ENCODE measurements around the gene SUPT7L. TPM values are rescaled to one million over a fixed set of nuclear protein-coding genes. Genes with fewer than 3 reads are reported as not detected.

The SUPT7L gene
- total and polyA plus RNA-seq, 7 donors, result 7.2 to 27.1 (median 19.7) TPM

- H3K9me3 ChIP-seq, result no peaks in the 10 kb centered on the region
- no peak for DNase-seq
- intact Hi-C loops (cut with DNase I), result no loop called here
- TF ChIP-seq, protein P1, sequence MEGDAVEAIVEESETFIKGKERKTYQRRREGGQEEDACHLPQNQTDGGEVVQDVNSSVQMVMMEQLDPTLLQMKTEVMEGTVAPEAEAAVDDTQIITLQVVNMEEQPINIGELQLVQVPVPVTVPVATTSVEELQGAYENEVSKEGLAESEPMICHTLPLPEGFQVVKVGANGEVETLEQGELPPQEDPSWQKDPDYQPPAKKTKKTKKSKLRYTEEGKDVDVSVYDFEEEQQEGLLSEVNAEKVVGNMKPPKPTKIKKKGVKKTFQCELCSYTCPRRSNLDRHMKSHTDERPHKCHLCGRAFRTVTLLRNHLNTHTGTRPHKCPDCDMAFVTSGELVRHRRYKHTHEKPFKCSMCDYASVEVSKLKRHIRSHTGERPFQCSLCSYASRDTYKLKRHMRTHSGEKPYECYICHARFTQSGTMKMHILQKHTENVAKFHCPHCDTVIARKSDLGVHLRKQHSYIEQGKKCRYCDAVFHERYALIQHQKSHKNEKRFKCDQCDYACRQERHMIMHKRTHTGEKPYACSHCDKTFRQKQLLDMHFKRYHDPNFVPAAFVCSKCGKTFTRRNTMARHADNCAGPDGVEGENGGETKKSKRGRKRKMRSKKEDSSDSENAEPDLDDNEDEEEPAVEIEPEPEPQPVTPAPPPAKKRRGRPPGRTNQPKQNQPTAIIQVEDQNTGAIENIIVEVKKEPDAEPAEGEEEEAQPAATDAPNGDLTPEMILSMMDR (IDR thresholded peaks at IDR 0.05), result no peak
- TF ChIP-seq EP300 (IDR thresholded peaks at IDR 0.05) (no peak), POLR2AphosphoS5 (IDR thresholded peaks at IDR 0.05) (no peak), POLR2A (IDR thresholded peaks at IDR 0.05) (no peak)
- H3K36me3 ChIP-seq, result peaks cover 12 to 50% (median 34%) of the 10 kb centered on the region in 4 donors
- H3K27ac ChIP-seq, result peak overlapping the region in 1 of 4 donors; percentile 91
- H3K4me3 ChIP-seq, result peak overlapping the region; percentile 74 to 82 (median 76)
- H3K27me3 ChIP-seq, result no peaks in the 10 kb centered on the region
- peaks cover 0 to 35% (median 29%) of the 10 kb centered on the region in 4 donors for H3K4me1 ChIP-seq
- WGBS, 2 donors, result 85 to 87% methylated on average over 16 of the region's 16 CpGs
Observed at GRCh38 chr2:27664622-27665363, 1.4 kb upstream of the SUPT7L start.

DNA sequence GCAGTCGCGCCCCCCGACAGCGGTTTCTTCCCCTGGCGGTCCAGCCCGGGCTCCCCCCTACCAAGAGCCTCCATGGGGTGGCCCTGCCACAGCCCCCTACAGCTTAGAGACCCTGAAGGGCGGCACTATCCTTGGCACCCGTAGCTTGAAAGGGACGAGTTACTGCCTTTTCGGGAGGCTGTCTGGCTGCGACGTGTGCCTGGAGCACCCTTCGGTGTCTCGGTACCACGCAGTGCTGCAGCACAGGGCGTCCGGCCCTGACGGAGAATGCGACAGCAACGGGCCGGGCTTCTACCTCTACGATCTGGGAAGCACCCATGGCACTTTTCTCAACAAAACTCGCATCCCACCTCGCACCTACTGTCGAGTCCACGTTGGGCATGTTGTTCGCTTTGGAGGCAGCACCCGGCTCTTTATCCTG is 750 bp upstream of the SUPT7L start:
- WGBS, 2 donors, result 3% methylated on average over 28 of the region's 28 CpGs
- H3K27ac ChIP-seq, result peak overlapping the region; percentile 87 to 92 (median 91)
- no peak for DNase-seq
- H3K4me1 ChIP-seq, result peaks cover 0 to 37% (median 29%) of the 10 kb centered on the region in 4 donors
- H3K9me3 ChIP-seq, result no peaks in the 10 kb centered on the region
- H3K27me3 ChIP-seq, result no peaks in the 10 kb centered on the region
- H3K36me3 ChIP-seq, result peaks cover 9 to 50% (median 33%) of the 10 kb centered on the region in 4 donors
- intact Hi-C loops (cut with DNase I), result no loop called here
- H3K4me3 ChIP-seq, result peak overlapping the region; percentile 74 to 82 (median 76)
- TF ChIP-seq POLR2AphosphoS5 (IDR thresholded peaks at IDR 0.05) (no peak), EP300 (IDR thresholded peaks at IDR 0.05) (no peak), POLR2A (IDR thresholded peaks at IDR 0.05) (no peak)
- TF ChIP-seq, protein P1 (IDR thresholded peaks at IDR 0.05), result no peak

DNA sequence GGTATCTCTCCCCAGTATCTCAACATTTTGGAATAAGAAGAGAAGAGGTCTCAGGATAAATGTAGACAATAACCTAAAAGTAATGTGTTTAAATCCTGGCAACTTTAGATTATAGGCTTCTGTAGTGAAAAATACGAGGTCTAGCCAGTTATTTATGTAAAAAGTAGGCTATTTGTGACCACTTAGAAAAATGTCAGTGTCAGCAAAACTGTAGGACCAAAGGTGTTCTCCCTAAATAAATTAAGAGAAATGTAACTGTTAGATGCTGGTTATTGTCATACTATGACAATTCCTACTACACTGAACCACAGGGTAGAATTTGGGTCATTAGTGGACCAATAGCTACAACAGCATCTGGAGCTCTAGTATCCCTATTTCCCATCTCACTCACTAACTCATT is 2.0 kb downstream of the SUPT7L start:
- 91% methylated on average over 1 of the region's 1 CpG for WGBS, 2 donors
- no peaks in the 10 kb centered on the region for H3K9me3 ChIP-seq
- peaks cover 9 to 50% (median 30%) of the 10 kb centered on the region in 4 donors for H3K36me3 ChIP-seq
- no peak for DNase-seq
- intact Hi-C loops (cut with DNase I), result no loop called here
- peaks cover 0 to 36% (median 29%) of the 10 kb centered on the region in 4 donors for H3K4me1 ChIP-seq
- TF ChIP-seq POLR2A (IDR thresholded peaks at IDR 0.05) (no peak), POLR2AphosphoS5 (IDR thresholded peaks at IDR 0.05) (no peak), EP300 (IDR thresholded peaks at IDR 0.05) (no peak)
- TF ChIP-seq, protein P1 (IDR thresholded peaks at IDR 0.05), result no peak
- H3K27me3 ChIP-seq, result no peaks in the 10 kb centered on the region
- H3K27ac ChIP-seq, result no peak overlapping the region
- H3K4me3 ChIP-seq, result no peak overlapping the region

GRCh38 chr2:27655155-27655951 is 8.1 kb downstream of the SUPT7L start:
- Histone ChIP-seq H3K36me3 (peaks cover 33 to 99% (median 57%) of the 10 kb centered on the region in 4 donors), H3K27ac (no peak overlapping the region)

More at GRCh38 chr2:27655155-27655951, 8.1 kb downstream of the SUPT7L start:
- intact Hi-C loops (cut with DNase I), result no loop called here
- Histone ChIP-seq H3K27me3 (no peaks in the 10 kb centered on the region), H3K9me3 (no peaks in the 10 kb centered on the region), H3K4me3 (no peak overlapping the region), H3K4me1 (peaks cover 0 to 6% (median 0%) of the 10 kb centered on the region in 4 donors)
- WGBS, 2 donors, result 94 to 97% methylated on average over 7 of the region's 7 CpGs
- DNase-seq, result no peak
- TF ChIP-seq POLR2AphosphoS5 (IDR thresholded peaks at IDR 0.05), result no peak
- TF ChIP-seq, protein P1 (IDR thresholded peaks at IDR 0.05), result no peak

All from sigmoid colon (tissue), 7 donors.